OCI-LY1 (cell line): ENCODE data around the gene TTC27.

Experiments
- H2AFZ ChIP-seq: fragments of 200-600 bp; sonication (generic), shearing (Covaris generic); 2 replicates; pipeline ENCODE4 v1.6.0; 2014; ENCODE audit warnings: antibody characterized with exemption, mild to moderate bottlenecking, low read length
- H3F3A ChIP-seq: fragments of 200-600 bp; sonication (generic), shearing (Covaris generic); 2 replicates; pipeline ENCODE4 v1.6.0; 2014; ENCODE audit warnings: mild to moderate bottlenecking, antibody characterized with exemption, low read length, moderate library complexity; ENCODE audit not compliant: insufficient read depth
- H3K27ac ChIP-seq: fragments of 200-600 bp; sonication (generic); 2 replicates; pipeline ENCODE4 v1.5.1; 2014; ENCODE audit warnings: low read length, mixed run types, mild to moderate bottlenecking, low read depth; ENCODE audit not compliant: poor library complexity, severe bottlenecking
- H3K27me3 ChIP-seq: fragments of 200-600 bp; sonication (generic); 2 replicates; pipeline ENCODE4 v1.6.0; 2014; ENCODE audit warnings: antibody characterized with exemption, mild to moderate bottlenecking, low read length, moderate library complexity; ENCODE audit not compliant: insufficient read depth
- H3K36me3 ChIP-seq: fragments of 200-600 bp; sonication (generic); 2 replicates; pipeline ENCODE4 v1.6.1; 2014; ENCODE audit warnings: mild to moderate bottlenecking, antibody characterized with exemption, low read length, moderate library complexity, mixed read lengths; ENCODE audit not compliant: insufficient read depth
- H3K4me1 ChIP-seq: fragments of 200-600 bp; sonication (generic); 2 replicates; pipeline ENCODE4 v1.5.1; 2014; ENCODE audit warnings: mild to moderate bottlenecking, low read length, moderate library complexity; ENCODE audit not compliant: insufficient read depth, severe bottlenecking
- H3K4me2 ChIP-seq: fragments of 200-600 bp; sonication (generic), shearing (Covaris generic); 2 replicates; pipeline ENCODE4 v1.6.1; 2014; ENCODE audit warnings: low read length
- H3K4me3 ChIP-seq: fragments of 200-600 bp; sonication (generic); 2 replicates; pipeline ENCODE4 v1.5.1; 2014; ENCODE audit warnings: low read length, low read depth, mild to moderate bottlenecking, mixed read lengths; ENCODE audit not compliant: poor library complexity, severe bottlenecking
- H3K79me2 ChIP-seq: fragments of 200-600 bp; shearing (Covaris generic); 2 replicates; pipeline ENCODE4 v1.6.1; 2016; ENCODE audit warnings: mixed run types, low read length, mixed read lengths; ENCODE audit not compliant: insufficient read depth
- H3K9ac ChIP-seq: fragments of 200-600 bp; sonication (generic), shearing (Covaris generic); 2 replicates; pipeline ENCODE4 v1.6.1; 2014; ENCODE audit warnings: mild to moderate bottlenecking, low read length, mixed read lengths
- H3K9me2 ChIP-seq: fragments of 200-600 bp; sonication (generic), shearing (Covaris generic); 2 replicates; pipeline ENCODE4 v1.6.1; 2014; ENCODE audit warnings: low read depth, mild to moderate bottlenecking, low read length, mixed read lengths
- H3K9me3 ChIP-seq: fragments of 200-600 bp; shearing (Covaris generic); 2 replicates; pipeline ENCODE4 v1.6.1; 2014; ENCODE audit warnings: low read length, mixed read lengths
- H4K20me1 ChIP-seq: fragments of 200-600 bp; sonication (generic), shearing (Covaris generic); 2 replicates; pipeline ENCODE4 v1.6.0; 2016; ENCODE audit warnings: mild to moderate bottlenecking, low read length; ENCODE audit not compliant: insufficient read depth
- CTCF ChIP-seq: fragments of 200-600 bp; sonication (generic), shearing (Covaris generic); IDR thresholded peaks from 2 replicates; pipeline ENCODE4 v1.5.1; 2017; ENCODE audit warnings: mild to moderate bottlenecking, antibody characterized with exemption, low read length, moderate library complexity, mixed read lengths
- EZH2 ChIP-seq: fragments of 200-600 bp; sonication (generic), shearing (Covaris generic); IDR thresholded peaks from 2 replicates; pipeline ENCODE4 v1.8.0; 2017; ENCODE audit warnings: borderline replicate concordance, mixed run types, mild to moderate bottlenecking, antibody characterized with exemption, low read length, moderate library complexity, mixed read lengths

Gene TTC27

GRCh38 chr2:32745675-32746074, 117.8 kb downstream of the TTC27 start:
- Histone ChIP-seq H3K27ac (no peak overlapping the region), H3K79me2 (no peaks in the 10 kb centered on the region), H3K36me3 (peaks cover 24% of the 10 kb centered on the region), H3K9ac (no peak overlapping the region), H3K4me2 (no peak overlapping the region), H2AFZ (no peak overlapping the region), H4K20me1 (no peaks in the 10 kb centered on the region), H3K9me2 (no peaks in the 10 kb centered on the region), H3K4me3 (no peak overlapping the region), H3K4me1 (no peaks in the 10 kb centered on the region), H3K9me3 (no peaks in the 10 kb centered on the region), H3K27me3 (no peaks in the 10 kb centered on the region), H3F3A (0 out of 2 replicates have a peak, but pooled peaks cover 4% of the 10 kb centered on the region)
- TF ChIP-seq CTCF = no peak
- TF ChIP-seq EZH2 = no peak

GRCh38 chr2:32746669-32747068, 118.8 kb downstream of the TTC27 start:
- Histone ChIP-seq H3K4me2 (no peak overlapping the region), H3F3A (0 out of 2 replicates have a peak, but pooled peaks cover 4% of the 10 kb centered on the region), H3K27me3 (no peaks in the 10 kb centered on the region), H3K9ac (no peak overlapping the region), H3K79me2 (no peaks in the 10 kb centered on the region), H3K36me3 (peaks cover 29% of the 10 kb centered on the region), H4K20me1 (no peaks in the 10 kb centered on the region), H3K4me3 (no peak overlapping the region), H3K9me3 (no peaks in the 10 kb centered on the region), H3K4me1 (no peaks in the 10 kb centered on the region), H2AFZ (no peak overlapping the region), H3K27ac (no peak overlapping the region), H3K9me2 (no peaks in the 10 kb centered on the region)
- TF ChIP-seq CTCF (no peak), EZH2 (no peak)

GRCh38 chr2:32748158-32748557, 120.3 kb downstream of the TTC27 start:
- Histone ChIP-seq H3K27ac (no peak overlapping the region), H3K9me2 (no peaks in the 10 kb centered on the region), H3K36me3 (peaks cover 35% of the 10 kb centered on the region)

More at GRCh38 chr2:32748158-32748557, 120.3 kb downstream of the TTC27 start:
- H3K4me3 ChIP-seq = no peak overlapping the region
- 0 out of 2 replicates have a peak, but pooled peaks cover 4% of the 10 kb centered on the region for H3F3A ChIP-seq
- H3K4me2 ChIP-seq = no peak overlapping the region
- no peak for TF ChIP-seq CTCF
- no peak for TF ChIP-seq EZH2
- no peaks in the 10 kb centered on the region for H3K4me1 ChIP-seq
- no peak overlapping the region for H3K9ac ChIP-seq
- H2AFZ ChIP-seq = no peak overlapping the region
- H4K20me1 ChIP-seq = no peaks in the 10 kb centered on the region
- no peaks in the 10 kb centered on the region for H3K79me2 ChIP-seq
- H3K9me3 ChIP-seq = 0 out of 2 replicates have a peak, but pooled peaks cover 3% of the 10 kb centered on the region
- H3K27me3 ChIP-seq = no peaks in the 10 kb centered on the region
